K562 (cell line): Measurements from ENCODE around the gene ZSWIM1. TPM values are rescaled to one million over a fixed set of nuclear protein-coding genes. Genes with fewer than 3 reads are reported as not detected.

Source experiments
- ATF6 ChIP-seq: sonication (generic); formaldehyde crosslinking; IDR thresholded peaks from 2 replicates; pipeline ENCODE4 v1.4.0; 2020; ENCODE audit warnings: mild to moderate bottlenecking, missing genetic modification reagents
- C11orf30 ChIP-seq: fragments of 450-650 bp; IDR thresholded peaks from 2 replicates; pipeline ENCODE4 v1.6.1; 2016; ENCODE audit warnings: low read depth, mild to moderate bottlenecking
- EP300 ChIP-seq: IDR thresholded peaks from 2 replicates; pipeline ENCODE4 v1.6.1; 2012; ENCODE audit warnings: low read length, improper control_type of control experiment
- EP400 ChIP-seq: fragments of 450-650 bp; IDR thresholded peaks from 2 replicates; pipeline ENCODE4 v1.6.1; 2017; ENCODE audit warnings: antibody characterized with exemption, mild to moderate bottlenecking, moderate library complexity
- FUS ChIP-seq: fragments of 200-400 bp; formaldehyde crosslinking; optimal IDR thresholded peaks from 2 replicates; pipeline ENCODE3; 2017; ENCODE audit warnings: low read depth, low read length
- HDAC1 ChIP-seq, 2 experiments: fragments of 450-650 bp; IDR thresholded peaks; 2 replicates each; pipeline ENCODE4 v1.6.1; 2016 to 2017; ENCODE audit warnings: inconsistent platforms in 1 of 2, mild to moderate bottlenecking in 1 of 2, moderate library complexity in 1 of 2
- MEF2A ChIP-seq: IDR thresholded peaks from 2 replicates; pipeline ENCODE4 v1.6.1; 2011; ENCODE audit warnings: low read depth, mild to moderate bottlenecking, low read length, moderate library complexity; ENCODE audit not compliant: control insufficient read depth
- MTA1 ChIP-seq: fragments of 450-650 bp; IDR thresholded peaks from 2 replicates; pipeline ENCODE4 v1.6.1; 2017; ENCODE audit warnings: borderline replicate concordance
- NBN ChIP-seq: fragments of 450-650 bp; IDR thresholded peaks from 2 replicates; pipeline ENCODE4 v1.6.1; 2016; ENCODE audit warnings: low read depth, mild to moderate bottlenecking
- NCOR1 ChIP-seq: fragments of 450-650 bp; IDR thresholded peaks from 2 replicates; pipeline ENCODE4 v1.6.1; 2016; ENCODE audit warnings: mild to moderate bottlenecking, moderate library complexity
- NFRKB ChIP-seq: fragments of 450-650 bp; IDR thresholded peaks from 2 replicates; pipeline ENCODE4 v1.6.1; 2016; ENCODE audit warnings: low read depth
- NUFIP1 ChIP-seq: fragments of 450-650 bp; IDR thresholded peaks from 2 replicates; pipeline ENCODE4 v1.6.1; 2018; ENCODE audit not compliant: partially characterized antibody
- RHOXF2B ChIP-seq: fragments of 250-450 bp; sonication (Bioruptor Pico); conservative IDR thresholded peaks from 2 replicates; pipeline ENCODE4 v1.5.1; 2021
- SOX6 ChIP-seq: fragments of 450-650 bp; IDR thresholded peaks from 2 replicates; pipeline ENCODE4 v1.6.1; 2014; ENCODE audit warnings: mild to moderate bottlenecking
- STAT5B ChIP-seq: fragments of 250-450 bp; sonication (Bioruptor Pico); IDR thresholded peaks from 2 replicates; pipeline ENCODE4 v1.8.0; 2021; ENCODE audit warnings: mild to moderate bottlenecking, inconsistent platforms
- TAF15 ChIP-seq: fragments of 200-400 bp; formaldehyde crosslinking; IDR thresholded peaks from 2 replicates; pipeline ENCODE4 v1.6.1; 2017; ENCODE audit warnings: mild to moderate bottlenecking, low read depth, low read length, moderate library complexity
- TAL1 ChIP-seq: fragments of 450-650 bp; IDR thresholded peaks from 2 replicates; pipeline ENCODE4 v1.6.1; 2016; ENCODE audit warnings: mild to moderate bottlenecking
- TRIM28 ChIP-seq: fragments of 450-650 bp; IDR thresholded peaks from 2 replicates; pipeline ENCODE4 v1.6.1; 2017
- ZFP1 ChIP-seq: fragments of 450-650 bp; formaldehyde crosslinking; IDR thresholded peaks from 2 replicates; pipeline ENCODE4 v1.4.0; 2020; ENCODE audit warnings: mild to moderate bottlenecking, mixed read lengths
- polyA plus RNA-seq, 8 experiments: library from polyadenylated mRNA; depleted of rRNA in 4 of 8; stranded (reverse) in 5 of 8; unstranded in 3 of 8; fragments of >200 nt; fragmentation: Nextera tagmentation in 2 of 8; fragmentation: Illumina TruSeq in 1 of 8; extraction: Ambion mirVana in 2 of 8; extraction: Trizol in 1 of 8; gene quantifications; 2 replicates each; pipeline versions ENCODE4 v1.2.1 to v1.2.3, GENCODE V29; 2011 to 2014; ENCODE audit warnings: inconsistent platforms in 1 of 8, missing spikeins in 1 of 8
- total RNA-seq, 7 experiments: library from RNA; depleted of rRNA in 6 of 7; stranded (reverse); fragments of >200 nt in 6 of 7; fragmentation: Illumina TruSeq in 2 of 7; extraction: Trizol in 2 of 7; gene quantifications; 2 replicates each; pipeline versions ENCODE4 v1.2.1 to v1.2.3, GENCODE V29; 2011 to 2021; ENCODE audit warnings: low replicate concordance in 1 of 7
- TF ChIP-seq, protein P1 (sequence below): fragments of 450-650 bp; IDR thresholded peaks from 2 replicates; pipeline ENCODE4 v1.6.1; 2018; ENCODE audit not compliant: partially characterized antibody
- TF ChIP-seq, protein P2 (sequence below): fragments of 450-650 bp; IDR thresholded peaks from 2 replicates; pipeline ENCODE4 v1.6.1; 2016; ENCODE audit warnings: antibody characterized with exemption
- TF ChIP-seq, protein P3 (sequence below): fragments of 250-450 bp; sonication (Bioruptor Pico); IDR thresholded peaks from 2 replicates; pipeline ENCODE4 v1.8.0; 2022; ENCODE audit warnings: moderate library complexity, mild to moderate bottlenecking, inconsistent platforms

Gene ZSWIM1
- total and polyA plus RNA-seq, 9 of the 15 experiments (the other 6 are each of a cell fraction or from before 2014, with no cell fraction given) = 2.5 to 15.6 (median 9.5) TPM

DNA sequence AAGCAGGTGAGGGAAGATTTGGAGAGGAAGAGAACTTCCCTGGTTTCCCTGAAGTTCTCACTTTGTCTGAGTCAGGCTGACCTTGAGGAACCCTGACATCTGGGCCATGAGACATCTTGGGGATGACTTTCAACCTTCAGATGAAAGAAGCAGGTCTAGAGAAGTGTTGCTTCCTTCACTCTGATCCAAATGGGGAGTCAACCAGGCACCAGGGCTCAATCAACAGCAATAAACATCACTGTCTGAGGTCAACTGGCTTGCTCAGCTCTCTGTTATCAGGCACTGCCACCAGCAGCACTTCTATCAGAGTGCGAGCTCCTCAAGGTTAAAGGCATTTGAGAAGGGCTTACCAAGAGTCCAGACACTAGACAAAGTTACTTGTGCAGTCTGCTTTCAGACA, 30.1 kb upstream of the ZSWIM1 start (continued):
- TF ChIP-seq STAT5B (CRISPR knock-in tag) (no peak), NFRKB (no peak), MEF2A (no peak), SOX6 (peak; percentile 35; the same call in 1 of the 2 replicates), EP400 (no peak), NBN (0 out of 2 replicates have a peak, but pooled peaks have one; percentile 22), TAL1 (peak; percentile 70), ATF6 (CRISPR knock-in tag) (no peak), NCOR1 (peak; percentile 86), TRIM28 (peak; percentile 32; the same call in 1 of the 2 replicates), EP300 (peak; percentile 58; the same call in 1 of the 2 replicates), ZFP1 (CRISPR knock-in tag) (no peak), TAF15 (no peak), MTA1 (no peak), NUFIP1 (no peak), HDAC1 (IDR thresholded peaks at IDR 0.05) (peak in 1 of 2 experiments; percentile 56; a peak in 2 of 4 replicates), FUS (no peak), RHOXF2B (CRISPR knock-in tag) (no peak), C11orf30 (no peak)
- TF ChIP-seq, protein P1, sequence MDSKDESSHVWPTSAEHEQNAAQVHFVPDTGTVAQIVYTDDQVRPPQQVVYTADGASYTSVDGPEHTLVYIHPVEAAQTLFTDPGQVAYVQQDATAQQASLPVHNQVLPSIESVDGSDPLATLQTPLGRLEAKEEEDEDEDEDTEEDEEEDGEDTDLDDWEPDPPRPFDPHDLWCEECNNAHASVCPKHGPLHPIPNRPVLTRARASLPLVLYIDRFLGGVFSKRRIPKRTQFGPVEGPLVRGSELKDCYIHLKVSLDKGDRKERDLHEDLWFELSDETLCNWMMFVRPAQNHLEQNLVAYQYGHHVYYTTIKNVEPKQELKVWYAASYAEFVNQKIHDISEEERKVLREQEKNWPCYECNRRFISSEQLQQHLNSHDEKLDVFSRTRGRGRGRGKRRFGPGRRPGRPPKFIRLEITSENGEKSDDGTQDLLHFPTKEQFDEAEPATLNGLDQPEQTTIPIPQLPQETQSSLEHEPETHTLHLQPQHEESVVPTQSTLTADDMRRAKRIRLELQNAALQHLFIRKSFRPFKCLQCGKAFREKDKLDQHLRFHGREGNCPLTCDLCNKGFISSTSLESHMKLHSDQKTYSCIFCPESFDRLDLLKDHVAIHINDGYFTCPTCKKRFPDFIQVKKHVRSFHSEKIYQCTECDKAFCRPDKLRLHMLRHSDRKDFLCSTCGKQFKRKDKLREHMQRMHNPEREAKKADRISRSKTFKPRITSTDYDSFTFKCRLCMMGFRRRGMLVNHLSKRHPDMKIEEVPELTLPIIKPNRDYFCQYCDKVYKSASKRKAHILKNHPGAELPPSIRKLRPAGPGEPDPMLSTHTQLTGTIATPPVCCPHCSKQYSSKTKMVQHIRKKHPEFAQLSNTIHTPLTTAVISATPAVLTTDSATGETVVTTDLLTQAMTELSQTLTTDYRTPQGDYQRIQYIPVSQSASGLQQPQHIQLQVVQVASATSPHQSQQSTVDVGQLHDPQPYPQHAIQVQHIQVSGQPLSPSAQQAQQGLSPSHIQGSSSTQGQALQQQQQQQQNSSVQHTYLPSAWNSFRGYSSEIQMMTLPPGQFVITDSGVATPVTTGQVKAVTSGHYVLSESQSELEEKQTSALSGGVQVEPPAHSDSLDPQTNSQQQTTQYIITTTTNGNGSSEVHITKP = no peak
- TF ChIP-seq, protein P2, sequence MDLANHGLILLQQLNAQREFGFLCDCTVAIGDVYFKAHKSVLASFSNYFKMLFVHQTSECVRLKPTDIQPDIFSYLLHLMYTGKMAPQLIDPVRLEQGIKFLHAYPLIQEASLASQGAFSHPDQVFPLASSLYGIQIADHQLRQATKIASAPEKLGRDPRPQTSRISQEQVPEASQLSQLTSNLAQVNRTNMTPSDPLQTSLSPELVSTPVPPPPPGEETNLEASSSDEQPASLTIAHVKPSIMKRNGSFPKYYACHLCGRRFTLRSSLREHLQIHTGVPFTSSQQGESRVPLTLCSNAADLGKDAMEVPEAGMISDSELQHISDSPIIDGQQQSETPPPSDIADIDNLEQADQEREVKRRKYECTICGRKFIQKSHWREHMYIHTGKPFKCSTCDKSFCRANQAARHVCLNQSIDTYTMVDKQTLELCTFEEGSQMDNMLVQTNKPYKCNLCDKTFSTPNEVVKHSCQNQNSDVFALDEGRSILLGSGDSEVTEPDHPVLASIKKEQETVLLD = peak; percentile 44; the same call in 1 of the 2 replicates
- TF ChIP-seq, protein P3, sequence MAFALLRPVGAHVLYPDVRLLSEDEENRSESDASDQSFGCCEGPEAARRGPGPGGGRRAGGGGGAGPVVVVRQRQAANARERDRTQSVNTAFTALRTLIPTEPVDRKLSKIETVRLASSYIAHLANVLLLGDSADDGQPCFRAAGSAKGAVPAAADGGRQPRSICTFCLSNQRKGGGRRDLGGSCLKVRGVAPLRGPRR (CRISPR knock-in tag) = no peak
